ENCODE data around the gene H2AZ1. TPM values are rescaled to one million over a fixed set of nuclear protein-coding genes. Genes with fewer than 3 reads are reported as not detected.

H2AZ1 gene
- 100 to 1,000 TPM in 1 of 6 experiments, 10 to 100 TPM in 5; 28.8 to 122 (median 42.9) TPM for total RNA-seq
- long read RNA-seq, transcript H2AFZ-201 (5 exons, 979 nt): major isoform, 22 of 23 reads
- long read RNA-seq, partial matches to known transcripts: 0 of 23 reads
- long read RNA-seq, other reads (novel, unspliced or antisense): 0 of 23 reads

GRCh38 chr4:99949999-99950912 lies at the start of gene H2AZ1:
Gene H2AZ1 (minus strand): TSS chr4:99950275. CDS start chr4:99950170, 105 bp downstream.
- intact Hi-C loops (cut with DNase I): loop anchor here in 1 of 2 donors (10.0 kb wide), 1 partner anchor 55 kb away; the partner anchor contains the start of gene LAMTOR3
- ATAC-seq (peak; percentile 86 to 91 (median 88)), DNase-seq (peak; percentile 99)

GRCh38 chr4:99998062-99998867 lies 48.2 kb upstream of the H2AZ1 start:
- Histone ChIP-seq H3K27ac (no peak overlapping the region), H3K36me3 (no peaks in the 10 kb centered on the region), H3K4me1 (no peaks in the 10 kb centered on the region), H3K9me3 (no peaks in the 10 kb centered on the region), H3K4me3 (no peak overlapping the region), H3K27me3 (no peaks in the 10 kb centered on the region)
- TF ChIP-seq CTCF (IDR thresholded peaks at IDR 0.05): peak in 3 of 4 donors; percentile 14 to 40 (median 25)
- no peak for TF ChIP-seq POLR2A (IDR thresholded peaks at IDR 0.05)
- intact Hi-C loops (cut with DNase I): no loop called here
- ATAC-seq (no peak), DNase-seq (no peak)
- WGBS (ENCODE audit: insufficient coverage, low coverage, low lambda C conversion rate, missing lambda C conversion rate): 43% methylated on average over 2 of the region's 2 CpGs

More at GRCh38 chr4:99949999-99950912, at the start of gene H2AZ1:
- peak; percentile 98 for TF ChIP-seq POLR2A (IDR thresholded peaks at IDR 0.05)
- no peak for TF ChIP-seq CTCF (IDR thresholded peaks at IDR 0.05)
- H3K4me3 ChIP-seq: peak within 1 kb of the TSS; percentile 77 to 91 (median 82)
- H3K27me3 ChIP-seq: no peaks in the 10 kb centered on the region
- WGBS (ENCODE audit: insufficient coverage, low coverage, low lambda C conversion rate, missing lambda C conversion rate): 0% methylated on average over 48 of the region's 76 CpGs
- peak within 1 kb of the TSS; percentile 66 to 81 (median 78) for H3K27ac ChIP-seq
- H3K4me1 ChIP-seq: peaks cover 0 to 12% (median 4%) of the 10 kb centered on the region in 4 donors
- no peaks in the 10 kb centered on the region for H3K36me3 ChIP-seq
- H3K9me3 ChIP-seq: no peaks in the 10 kb centered on the region

DNA sequence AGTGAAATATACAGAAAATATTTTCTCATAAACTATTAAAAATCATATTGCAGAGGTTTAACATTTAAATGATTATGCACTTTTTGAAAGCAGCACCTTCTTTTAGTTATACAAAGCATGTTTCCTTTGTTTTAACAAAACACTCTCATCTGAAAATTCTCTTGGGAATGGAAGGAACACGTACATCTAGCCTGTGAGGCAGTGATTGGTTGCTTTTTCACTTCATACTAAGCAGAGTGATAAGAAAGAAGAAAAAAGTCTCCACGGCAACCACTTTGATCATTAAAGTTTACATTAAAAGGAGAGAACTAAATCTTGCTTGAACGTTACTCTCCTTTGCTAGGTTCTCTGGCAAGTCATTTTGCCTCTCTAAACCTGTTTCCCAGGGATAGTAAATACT lies 41.7 kb upstream of the H2AZ1 start:
- Histone ChIP-seq H3K36me3 (no peaks in the 10 kb centered on the region), H3K4me1 (no peaks in the 10 kb centered on the region), H3K9me3 (no peaks in the 10 kb centered on the region), H3K27me3 (no peaks in the 10 kb centered on the region), H3K27ac (no peak overlapping the region), H3K4me3 (no peak overlapping the region)
- WGBS (ENCODE audit: insufficient coverage, low coverage, low lambda C conversion rate, missing lambda C conversion rate): 53% methylated on average over 3 of the region's 3 CpGs
- TF ChIP-seq CTCF (IDR thresholded peaks at IDR 0.05) (no peak), POLR2A (IDR thresholded peaks at IDR 0.05) (no peak)
- no peak for ATAC-seq
- intact Hi-C loops (cut with DNase I): no loop called here
- DNase-seq: no peak

- TF ChIP-seq POLR2A (IDR thresholded peaks at IDR 0.05) (no peak), CTCF (IDR thresholded peaks at IDR 0.05) (no peak)
- intact Hi-C loops (cut with DNase I): no loop called here
Measured at GRCh38 chr4:99987681-99988080, 37.6 kb upstream of the H2AZ1 start.

More at GRCh38 chr4:99987681-99988080, 37.6 kb upstream of the H2AZ1 start:
- ATAC-seq: no peak
- no peaks in the 10 kb centered on the region for H3K36me3 ChIP-seq
- H3K9me3 ChIP-seq: no peaks in the 10 kb centered on the region
- H3K27me3 ChIP-seq: no peaks in the 10 kb centered on the region
- H3K27ac ChIP-seq: no peak overlapping the region
- H3K4me3 ChIP-seq: no peak overlapping the region
- no peak for DNase-seq
- H3K4me1 ChIP-seq: no peaks in the 10 kb centered on the region

Measured in right lobe of liver (tissue), 6 donors.